Natural killer cell treated with Interleukin-12 subunit alpha and Interleukin-12 subunit beta and Interleukin-15 and Interleukin-18, amount 100 ng/mL, for 72 hours (primary cell): ENCODE measurements around the gene CYB561. TPM values are rescaled to one million over a fixed set of nuclear protein-coding genes. Genes with fewer than 3 reads are reported as not detected.

ENCODE experiments used
- ATAC-seq, 2 donors: fragments of 150-1000 bp; cut with Tn5 transposase in 1 of 2; sonication (Bioruptor Pico), chemical (Tn5 transposase) in 1 of 2; 2 replicates each; pipeline ENCODE4 v1.10.0; 2021
- DNase-seq: peaks from one replicate; pipeline ENCODE4 v3.0.0; 2022; ENCODE audit warnings: low spot score
- H3K27ac Mint-ChIP-seq, 2 donors: 1 replicate in 1 of 2; 2 replicates in 1 of 2; pipeline ENCODE4 v1.8.0; 2022; ENCODE audit warnings: mixed read lengths in 2 of 2, mild to moderate bottlenecking in 1 of 2, moderate library complexity in 1 of 2
- H3K27me3 Mint-ChIP-seq, 2 donors: 1 replicate in 1 of 2; 2 replicates in 1 of 2; pipeline ENCODE4 v1.8.0; 2022; ENCODE audit warnings: mixed read lengths in 2 of 2
- H3K36me3 Mint-ChIP-seq: one replicate; pipeline ENCODE4 v1.8.0; 2022; ENCODE audit warnings: mixed read lengths
- H3K4me1 Mint-ChIP-seq, 2 donors: 1 replicate in 1 of 2; 2 replicates in 1 of 2; pipeline ENCODE4 v1.8.0; 2022; ENCODE audit warnings: low read depth in 2 of 2, mixed read lengths in 2 of 2, mild to moderate bottlenecking in 1 of 2
- H3K4me3 Mint-ChIP-seq: one replicate; pipeline ENCODE4 v1.8.0; 2022; ENCODE audit warnings: mixed read lengths
- H3K9me3 Mint-ChIP-seq: 2 replicates; pipeline ENCODE4 v1.8.0; 2022; ENCODE audit warnings: mixed read lengths
- total RNA-seq, 2 donors: library from RNA; stranded (reverse); gene quantifications; one replicate each; pipeline ENCODE4 v1.2.3, GENCODE V29; 2022

Gene CYB561, protein sequence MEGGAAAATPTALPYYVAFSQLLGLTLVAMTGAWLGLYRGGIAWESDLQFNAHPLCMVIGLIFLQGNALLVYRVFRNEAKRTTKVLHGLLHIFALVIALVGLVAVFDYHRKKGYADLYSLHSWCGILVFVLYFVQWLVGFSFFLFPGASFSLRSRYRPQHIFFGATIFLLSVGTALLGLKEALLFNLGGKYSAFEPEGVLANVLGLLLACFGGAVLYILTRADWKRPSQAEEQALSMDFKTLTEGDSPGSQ
- 1 to 10 TPM; 3.2 to 7.9 TPM for total RNA-seq

DNA sequence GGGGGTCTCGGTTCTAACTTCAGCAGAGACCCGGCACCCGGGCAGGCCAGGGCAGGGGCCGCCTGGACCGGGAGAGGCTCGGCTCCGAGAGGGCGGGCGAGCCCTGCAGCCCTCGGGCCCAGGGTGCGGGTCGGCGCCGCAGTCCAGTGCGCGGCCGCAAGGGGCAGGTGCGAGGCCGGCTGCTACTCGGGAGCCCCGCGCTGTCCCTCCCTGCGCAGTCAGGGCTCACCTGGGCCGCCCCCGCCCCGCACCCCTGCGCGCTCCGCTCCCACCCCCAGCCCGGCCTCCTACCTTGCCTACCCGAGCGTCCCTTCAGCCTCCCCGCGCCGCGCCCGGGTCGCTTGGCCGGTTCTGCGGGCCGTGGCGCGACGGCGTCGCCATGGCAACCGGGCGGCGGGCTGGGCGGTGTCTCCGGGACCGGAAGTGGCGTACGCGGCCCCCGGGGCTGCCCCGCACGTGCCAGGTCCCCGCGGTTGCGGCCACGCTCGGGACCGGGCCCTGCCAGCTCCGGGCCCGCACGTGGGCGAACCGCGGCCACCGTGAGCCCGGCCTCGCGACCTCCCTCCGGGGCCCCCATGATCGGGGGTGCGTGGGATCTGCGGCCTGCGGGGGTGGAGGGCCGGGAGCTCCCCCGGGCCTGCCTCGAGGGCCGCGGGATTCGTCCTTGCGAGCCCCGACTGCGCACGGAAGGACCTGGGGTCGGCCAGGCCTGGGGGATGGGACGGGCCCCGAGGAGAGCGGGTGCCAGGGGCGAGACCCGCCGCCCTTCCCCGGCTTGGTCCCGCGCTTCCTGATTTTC, at the start of gene CYB561:
Gene CYB561 (minus strand): TSS at position 353 of the 799 bp plus-strand sequence. CDS start 8,759 bp downstream, outside the sequence.
- peaks cover 3 to 6% of the 10 kb centered on the region in 2 donors for H3K27me3 Mint-ChIP-seq
- peak within 1 kb of the TSS; percentile 79 to 80 for H3K27ac Mint-ChIP-seq
- no peaks in the 10 kb centered on the region for H3K9me3 Mint-ChIP-seq
- peak within 1 kb of the TSS; percentile 93 for H3K4me3 Mint-ChIP-seq
- peaks cover 11 to 22% of the 10 kb centered on the region in 2 donors for H3K4me1 Mint-ChIP-seq
- DNase-seq (peak; percentile 88), ATAC-seq (peak; percentile 78 to 81)
- no peaks in the 10 kb centered on the region for H3K36me3 Mint-ChIP-seq

DNA sequence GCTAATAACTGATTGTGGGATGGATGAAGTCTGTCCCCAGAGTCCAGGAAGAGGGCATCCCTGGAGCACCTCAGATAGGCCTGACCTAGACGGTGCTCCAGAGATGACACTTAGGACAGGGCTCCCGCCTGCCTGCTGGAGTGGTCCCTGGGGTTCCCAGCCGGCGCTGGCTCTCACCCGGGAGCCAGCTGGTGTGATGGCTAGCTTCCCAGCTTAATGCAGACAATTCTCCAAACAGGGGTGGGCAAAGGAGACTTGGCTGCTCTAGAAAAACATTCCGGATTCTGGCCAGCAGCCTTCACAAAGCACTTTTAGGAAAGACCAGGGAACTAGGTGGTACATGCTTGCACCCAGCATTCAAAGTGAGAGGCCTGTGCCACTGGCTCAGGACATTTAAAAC, 49.4 kb upstream of the CYB561 start:
- Mint-ChIP-seq H3K4me3 (no peak overlapping the region), H3K27ac (no peak overlapping the region), H3K4me1 (no peaks in the 10 kb centered on the region), H3K36me3 (no peaks in the 10 kb centered on the region), H3K9me3 (no peaks in the 10 kb centered on the region), H3K27me3 (peaks cover 3% of the 10 kb centered on the region in 2 donors)
- ATAC-seq (no peak), DNase-seq (no peak)

DNA sequence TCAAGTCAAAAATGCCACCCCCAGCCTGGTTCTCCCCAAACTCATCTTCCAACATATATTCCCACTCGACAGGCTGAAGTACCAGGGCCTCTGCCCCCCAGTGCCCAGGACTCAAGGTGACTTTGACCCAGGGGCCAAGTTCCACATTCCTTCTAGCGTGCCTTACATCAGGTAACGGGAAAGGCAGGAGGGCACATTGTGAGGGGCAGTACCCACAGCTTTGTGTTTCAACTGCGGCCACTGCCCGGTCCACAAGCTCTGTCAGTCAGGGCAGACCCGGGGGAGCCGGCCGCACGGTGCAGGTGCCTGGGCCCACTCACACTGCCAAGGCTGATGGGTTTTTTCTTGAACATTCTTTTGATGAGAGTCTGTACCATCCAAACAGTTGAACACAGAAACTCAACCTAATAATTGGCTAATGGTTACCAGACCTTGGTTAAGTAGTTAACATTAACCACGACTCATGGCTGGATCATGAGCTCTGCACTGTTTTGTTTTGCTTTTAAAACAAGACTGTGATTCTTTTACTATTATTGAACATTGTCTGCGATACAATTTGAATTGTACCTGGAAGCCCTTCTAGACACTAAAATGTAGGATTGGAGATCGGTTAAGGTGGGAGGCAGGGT, 48.3 kb upstream of the CYB561 start:
- Mint-ChIP-seq H3K4me3 (no peak overlapping the region), H3K4me1 (no peaks in the 10 kb centered on the region)
- no peak for DNase-seq

DNA sequence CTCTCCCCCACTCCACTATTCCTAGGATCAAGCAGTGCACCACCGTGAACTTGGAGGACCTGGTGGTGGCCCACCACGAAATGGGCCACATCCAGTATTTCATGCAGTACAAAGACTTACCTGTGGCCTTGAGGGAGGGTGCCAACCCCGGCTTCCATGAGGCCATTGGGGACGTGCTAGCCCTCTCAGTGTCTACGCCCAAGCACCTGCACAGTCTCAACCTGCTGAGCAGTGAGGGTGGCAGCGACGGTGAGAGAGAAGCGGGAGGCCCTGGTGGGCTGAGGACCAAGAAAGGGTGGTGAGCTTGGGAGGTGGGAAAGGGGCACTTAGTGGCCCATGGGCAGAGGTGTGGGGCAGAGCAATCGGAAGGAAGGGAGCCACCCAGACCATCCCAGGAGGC, 47.3 kb upstream of the CYB561 start:
- H3K4me1 Mint-ChIP-seq: no peaks in the 10 kb centered on the region
- H3K4me3 Mint-ChIP-seq: no peak overlapping the region
- DNase-seq: no peak
- no peaks in the 10 kb centered on the region for H3K27me3 Mint-ChIP-seq
- no peak overlapping the region for H3K27ac Mint-ChIP-seq
- H3K36me3 Mint-ChIP-seq: no peaks in the 10 kb centered on the region
- no peaks in the 10 kb centered on the region for H3K9me3 Mint-ChIP-seq
- ATAC-seq: no peak

More for the DNA sequence above, 48.3 kb upstream of the CYB561 start:
- Mint-ChIP-seq H3K27me3 (no peaks in the 10 kb centered on the region), H3K9me3 (no peaks in the 10 kb centered on the region), H3K27ac (no peak overlapping the region), H3K36me3 (no peaks in the 10 kb centered on the region)
- ATAC-seq: no peak

DNA sequence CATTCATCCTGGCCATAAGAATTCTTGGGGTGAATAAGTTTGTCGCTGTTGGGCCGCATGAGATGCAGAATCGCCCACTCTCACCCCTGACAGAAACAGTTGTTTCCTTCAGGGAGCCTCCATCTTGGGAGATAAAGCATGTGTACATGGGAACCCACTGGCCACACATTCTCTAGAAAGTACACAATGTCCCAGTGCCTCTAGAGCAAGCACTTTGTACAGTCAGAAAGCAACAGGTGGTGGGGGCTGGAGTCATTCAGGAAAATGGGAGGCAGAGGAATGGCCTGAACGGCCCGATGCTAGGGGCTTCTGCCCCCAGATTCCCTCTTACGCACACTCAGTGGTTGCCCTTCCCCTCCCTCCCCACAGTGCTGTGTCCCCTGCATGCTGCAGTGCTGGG, 46.8 kb upstream of the CYB561 start:
- Mint-ChIP-seq H3K36me3 (no peaks in the 10 kb centered on the region), H3K27ac (no peak overlapping the region), H3K4me3 (no peak overlapping the region), H3K27me3 (no peaks in the 10 kb centered on the region), H3K9me3 (no peaks in the 10 kb centered on the region), H3K4me1 (no peaks in the 10 kb centered on the region)
- no peak for DNase-seq
- ATAC-seq: no peak

DNA sequence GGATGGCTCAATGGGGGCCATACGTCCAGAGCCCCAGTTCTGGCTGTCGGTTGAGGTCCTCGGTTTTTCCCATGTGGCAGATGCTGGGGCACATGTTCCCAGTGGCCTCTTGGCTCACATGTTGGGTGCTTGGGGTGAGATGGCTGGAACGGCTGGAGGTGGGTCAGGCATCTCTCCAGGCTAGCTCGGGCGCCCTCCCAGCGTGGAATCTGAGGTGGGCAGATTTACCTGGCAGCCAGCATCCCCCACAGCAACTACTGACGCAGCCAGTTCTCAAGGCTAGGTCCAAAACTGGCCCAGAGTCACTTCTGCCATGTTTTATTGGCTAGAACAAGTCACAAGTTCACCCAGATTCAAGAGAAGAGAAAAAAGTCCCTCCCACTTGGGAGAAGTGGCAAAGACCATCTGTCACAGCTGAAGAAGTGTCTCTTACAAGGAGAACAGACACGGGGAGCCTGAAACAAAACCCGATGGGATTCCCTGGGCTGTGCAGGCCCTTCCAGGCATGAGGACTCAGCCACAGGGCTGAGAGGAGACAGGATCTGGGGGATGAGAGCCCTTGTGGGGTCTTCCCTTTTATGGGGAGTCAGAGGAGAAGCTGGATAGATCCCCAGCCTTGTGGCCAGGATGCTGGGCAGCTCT, 46.0 kb upstream of the CYB561 start:
- no peaks in the 10 kb centered on the region for H3K4me1 Mint-ChIP-seq
- no peaks in the 10 kb centered on the region for H3K9me3 Mint-ChIP-seq
- no peak overlapping the region for H3K27ac Mint-ChIP-seq
- H3K27me3 Mint-ChIP-seq: no peaks in the 10 kb centered on the region
- DNase-seq: no peak
- no peaks in the 10 kb centered on the region for H3K36me3 Mint-ChIP-seq
- H3K4me3 Mint-ChIP-seq: no peak overlapping the region
- no peak for ATAC-seq

DNA sequence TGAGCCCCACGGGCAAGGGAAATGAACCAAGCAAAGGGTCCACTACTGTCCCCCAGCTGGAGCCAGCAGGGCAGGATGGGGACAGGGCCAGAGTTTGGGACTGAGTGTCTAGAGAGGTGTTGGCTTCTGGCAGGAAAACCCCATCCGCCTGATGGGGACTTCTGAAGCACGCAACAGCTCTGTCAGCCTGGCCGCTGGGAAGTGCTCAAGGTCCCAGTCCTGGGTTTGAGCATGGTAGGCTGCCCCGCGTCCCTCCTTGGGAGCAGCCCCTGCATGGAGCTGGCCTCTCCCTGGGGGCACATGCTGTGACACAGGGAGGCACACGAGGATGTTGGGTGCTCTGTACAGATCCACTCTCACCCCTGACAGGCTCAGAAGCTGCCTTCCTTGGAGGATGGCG, 45.3 kb upstream of the CYB561 start:
- H3K4me1 Mint-ChIP-seq: no peaks in the 10 kb centered on the region
- H3K9me3 Mint-ChIP-seq: no peaks in the 10 kb centered on the region
- no peaks in the 10 kb centered on the region for H3K36me3 Mint-ChIP-seq
- no peak overlapping the region for H3K4me3 Mint-ChIP-seq
- no peak for ATAC-seq
- no peaks in the 10 kb centered on the region for H3K27me3 Mint-ChIP-seq
- no peak for DNase-seq
- no peak overlapping the region for H3K27ac Mint-ChIP-seq

DNA sequence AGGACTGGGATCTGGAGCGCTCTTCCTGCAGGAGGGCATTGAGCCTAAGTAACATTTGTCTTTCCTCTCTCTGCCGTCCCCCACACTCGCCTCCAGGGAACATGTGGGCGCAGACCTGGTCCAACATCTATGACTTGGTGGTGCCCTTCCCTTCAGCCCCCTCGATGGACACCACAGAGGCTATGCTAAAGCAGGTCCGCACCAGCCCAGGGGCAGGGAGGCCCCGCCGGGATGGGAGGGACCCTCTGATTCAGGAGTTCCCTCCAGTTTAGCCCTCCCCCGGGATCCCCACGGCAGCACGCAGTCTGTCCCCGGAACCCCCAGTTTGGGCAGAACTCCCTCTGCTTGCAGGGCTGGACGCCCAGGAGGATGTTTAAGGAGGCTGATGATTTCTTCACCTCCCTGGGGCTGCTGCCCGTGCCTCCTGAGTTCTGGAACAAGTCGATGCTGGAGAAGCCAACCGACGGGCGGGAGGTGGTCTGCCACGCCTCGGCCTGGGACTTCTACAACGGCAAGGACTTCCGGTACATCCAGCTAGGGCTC, 44.8 kb upstream of the CYB561 start:
- Mint-ChIP-seq H3K27ac (no peak overlapping the region), H3K4me1 (no peaks in the 10 kb centered on the region), H3K27me3 (no peaks in the 10 kb centered on the region), H3K4me3 (no peak overlapping the region), H3K36me3 (no peaks in the 10 kb centered on the region), H3K9me3 (no peaks in the 10 kb centered on the region)
- no peak for DNase-seq
- no peak for ATAC-seq

DNA sequence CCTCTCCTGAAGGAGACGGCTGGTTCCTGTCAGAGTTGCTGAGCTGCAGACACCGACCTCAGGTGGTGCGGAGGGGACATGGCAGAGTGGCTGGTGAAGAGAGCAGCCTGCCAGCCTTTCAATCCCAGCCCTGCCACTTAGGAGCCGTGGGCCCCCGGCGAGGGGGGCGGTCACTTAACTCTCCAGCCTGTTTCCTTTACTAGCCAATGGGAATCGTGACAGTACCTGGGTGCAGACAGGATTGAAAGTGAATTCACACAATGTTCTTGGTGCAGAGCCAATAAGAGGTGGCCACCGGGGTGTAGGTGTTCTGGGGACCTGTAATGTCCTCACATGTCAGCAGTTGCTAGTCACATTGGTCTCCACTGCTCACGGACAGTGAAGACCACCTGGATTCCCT, 44.2 kb upstream of the CYB561 start:
- DNase-seq: no peak

DNA sequence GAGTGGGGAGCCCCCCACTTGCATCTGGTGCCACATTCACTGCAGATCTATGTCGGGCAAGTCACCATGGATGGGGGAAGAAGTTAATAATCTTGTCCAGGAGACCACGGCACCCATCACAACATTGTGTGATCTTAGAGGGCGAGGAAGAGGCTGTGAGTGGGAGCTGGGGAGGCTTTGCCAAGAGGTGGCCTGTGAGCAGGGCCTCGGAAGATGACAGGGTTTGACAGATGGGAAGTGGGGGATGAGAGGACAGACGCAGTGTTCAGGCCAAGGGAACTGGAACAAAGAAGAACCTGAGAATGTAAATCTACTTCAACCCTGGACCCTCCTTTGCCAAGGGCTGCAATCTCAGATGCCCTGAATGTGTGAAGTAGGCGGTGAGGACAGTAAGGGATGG, 43.2 kb upstream of the CYB561 start:
- ATAC-seq (no peak), DNase-seq (no peak)
- Mint-ChIP-seq H3K4me3 (no peak overlapping the region), H3K9me3 (no peaks in the 10 kb centered on the region), H3K4me1 (no peaks in the 10 kb centered on the region), H3K36me3 (no peaks in the 10 kb centered on the region), H3K27ac (no peak overlapping the region), H3K27me3 (no peaks in the 10 kb centered on the region)

More for the DNA sequence above, 44.2 kb upstream of the CYB561 start:
- Mint-ChIP-seq H3K27me3 (no peaks in the 10 kb centered on the region), H3K4me3 (no peak overlapping the region), H3K36me3 (no peaks in the 10 kb centered on the region), H3K4me1 (no peaks in the 10 kb centered on the region), H3K9me3 (no peaks in the 10 kb centered on the region), H3K27ac (no peak overlapping the region)
- ATAC-seq: no peak

DNA sequence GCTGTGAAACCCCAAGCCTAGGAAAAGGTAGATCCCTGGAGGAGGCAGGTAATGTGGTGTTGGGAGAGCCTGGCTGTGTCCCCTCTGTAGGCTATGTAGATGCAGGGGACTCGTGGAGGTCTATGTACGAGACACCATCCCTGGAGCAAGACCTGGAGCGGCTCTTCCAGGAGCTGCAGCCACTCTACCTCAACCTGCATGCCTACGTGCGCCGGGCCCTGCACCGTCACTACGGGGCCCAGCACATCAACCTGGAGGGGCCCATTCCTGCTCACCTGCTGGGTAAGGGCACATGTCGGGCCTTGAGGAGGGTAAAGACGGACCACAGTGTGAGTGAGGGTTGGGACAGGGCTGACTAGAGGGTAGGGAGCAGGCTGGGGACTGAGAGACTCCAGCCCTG, 42.7 kb upstream of the CYB561 start:
- Mint-ChIP-seq H3K9me3 (no peaks in the 10 kb centered on the region), H3K27me3 (no peaks in the 10 kb centered on the region), H3K27ac (no peak overlapping the region), H3K4me3 (no peak overlapping the region), H3K36me3 (no peaks in the 10 kb centered on the region), H3K4me1 (no peaks in the 10 kb centered on the region)
- ATAC-seq (no peak), DNase-seq (no peak)

DNA sequence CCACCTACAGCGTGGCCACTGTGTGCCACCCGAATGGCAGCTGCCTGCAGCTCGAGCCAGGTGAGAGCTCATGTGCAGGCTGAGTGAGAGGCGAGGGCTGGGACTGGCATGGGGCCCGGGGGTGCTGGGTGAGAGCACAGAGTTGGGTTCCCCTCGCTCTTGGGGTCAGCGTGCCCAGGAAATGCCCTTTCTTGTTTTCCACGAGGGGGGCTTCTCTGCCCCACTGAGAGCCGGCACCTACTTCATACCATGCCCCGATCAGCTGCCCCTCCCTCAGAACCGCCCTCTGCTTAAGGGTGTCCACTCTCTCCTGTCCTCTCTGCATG, 40.9 kb upstream of the CYB561 start:
- H3K4me1 Mint-ChIP-seq: no peaks in the 10 kb centered on the region
- H3K9me3 Mint-ChIP-seq: no peaks in the 10 kb centered on the region
- DNase-seq: no peak
- no peaks in the 10 kb centered on the region for H3K27me3 Mint-ChIP-seq
- ATAC-seq: no peak
- H3K4me3 Mint-ChIP-seq: no peak overlapping the region
- H3K27ac Mint-ChIP-seq: no peak overlapping the region
- no peaks in the 10 kb centered on the region for H3K36me3 Mint-ChIP-seq

DNA sequence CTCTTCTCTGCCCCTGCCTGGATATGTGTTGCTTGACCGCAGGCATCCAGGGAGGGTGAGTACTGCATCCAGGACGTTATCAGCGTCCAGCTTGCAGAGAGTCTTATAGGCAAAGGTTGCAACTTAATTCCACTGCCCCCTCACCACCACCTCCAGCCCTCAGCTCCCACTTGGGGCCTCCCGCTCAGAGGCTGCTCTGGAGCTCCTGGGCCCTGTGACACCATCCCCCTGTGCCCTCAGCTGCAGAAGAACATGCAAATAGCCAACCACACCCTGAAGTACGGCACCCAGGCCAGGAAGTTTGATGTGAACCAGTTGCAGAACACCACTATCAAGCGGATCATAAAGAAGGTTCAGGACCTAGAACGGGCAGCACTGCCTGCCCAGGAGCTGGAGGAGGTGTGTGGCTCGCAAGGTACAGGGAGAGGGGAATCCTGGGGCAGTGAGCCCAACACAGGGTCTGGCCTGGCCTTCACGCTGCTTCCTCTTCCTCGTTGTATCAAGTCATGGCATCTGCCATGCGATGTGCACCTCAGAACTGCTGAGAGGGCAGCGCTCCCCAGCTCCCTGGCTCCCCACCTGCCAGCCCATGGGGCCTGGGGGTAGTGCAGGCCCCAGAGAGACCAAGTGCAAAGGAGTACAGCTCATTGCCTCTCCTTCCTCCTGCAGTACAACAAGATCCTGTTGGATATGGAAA, 40.4 kb upstream of the CYB561 start:
- Mint-ChIP-seq H3K4me3 (no peak overlapping the region), H3K27ac (no peak overlapping the region), H3K27me3 (no peaks in the 10 kb centered on the region), H3K4me1 (no peaks in the 10 kb centered on the region), H3K36me3 (no peaks in the 10 kb centered on the region), H3K9me3 (no peaks in the 10 kb centered on the region)
- ATAC-seq: no peak
- DNase-seq: no peak
